ENCODE results near the gene NCKAP5.

GRCh38 chr2:133082034-133082433 is 486.2 kb downstream of the NCKAP5 start:
- no peak for TF ChIP-seq CTCF (IDR thresholded peaks at IDR 0.05 in 4 of 5, conservative IDR thresholded peaks at IDR 0.05 in 1 of 5)
- no peak for TF ChIP-seq POLR2A (IDR thresholded peaks at IDR 0.05)
